Large intestine (tissue), 12 donors: Measurements from ENCODE around the gene NIPAL1. TPM values are rescaled to one million over a fixed set of nuclear protein-coding genes. Genes with fewer than 3 reads are reported as not detected.
A peak's percentile ranks its signal among the peaks of the same experiment; 100 is the strongest.
"Not testable (repeated sequence)": the region's sequence is repeated elsewhere in the genome, so short reads cannot be mapped to it uniquely, and the experiment has no call there.

Experiments
- DNase-seq, 2 donors: peaks; one replicate each; pipeline versions ENCODE4 v3.0.0 to v3.0.0-alpha.2; 2013
- H3K27ac ChIP-seq: one replicate; pipeline ENCODE4 v1.5.1; 2013; ENCODE audit warnings: low read length
- H3K27me3 ChIP-seq: 2 replicates; pipeline ENCODE4 v1.6.1; 2013; ENCODE audit warnings: low read length; ENCODE audit not compliant: control insufficient read depth, insufficient read depth
- H3K36me3 ChIP-seq: 2 replicates; pipeline ENCODE4 v1.6.1; 2013; ENCODE audit warnings: low read length; ENCODE audit not compliant: control insufficient read depth, insufficient read depth
- H3K4me1 ChIP-seq: one replicate; pipeline ENCODE4 v1.6.1; 2013; ENCODE audit warnings: low read length; ENCODE audit not compliant: control insufficient read depth, insufficient read depth
- H3K4me3 ChIP-seq: one replicate; pipeline ENCODE4 v1.5.1; 2013; ENCODE audit warnings: low read length
- H3K9me3 ChIP-seq: one replicate; pipeline ENCODE4 v1.6.1; 2013; ENCODE audit warnings: mild to moderate bottlenecking, low read depth, low read length, moderate library complexity; ENCODE audit not compliant: control insufficient read depth
- WGBS: methylation state at CpG from one replicate; pipeline ENCODE4 v1.1.5; 2013; ENCODE audit warnings: low lambda C conversion rate; ENCODE audit not compliant: insufficient coverage; 5-methylcytosine and 5-hydroxymethylcytosine counted together
- long read RNA-seq, 11 donors: transcript quantifications; one replicate each; lab custom pipeline, GENCODE V29; 2026
- polyA plus RNA-seq: library from polyadenylated mRNA; unstranded; fragments of 120-200 nt; gene quantifications from one replicate; pipeline ENCODE4 v1.2.1, GENCODE V29; 2013

The NIPAL1 gene
- 30.7 TPM for polyA plus RNA-seq
- long read RNA-seq, donor 1, full-length matches to known transcripts, result 6 of 6 reads
- long read RNA-seq, donor 1, partial matches to known transcripts, result 0 of 6 reads
- long read RNA-seq, donor 1, other reads (novel, unspliced or antisense), result 0 of 6 reads
- long read RNA-seq, donor 2, full-length matches to known transcripts, result 9 of 15 reads
- long read RNA-seq, donor 2, partial matches to known transcripts, result 6 of 15 reads
- long read RNA-seq, donor 2, other reads (novel, unspliced or antisense), result 0 of 15 reads
- long read RNA-seq, donor 3, full-length matches to known transcripts, result 14 of 14 reads
- long read RNA-seq, donor 3, partial matches to known transcripts, result 0 of 14 reads
- long read RNA-seq, donor 3, other reads (novel, unspliced or antisense), result 0 of 14 reads
- long read RNA-seq, donor 4, result 0 reads
- long read RNA-seq, donor 5, full-length matches to known transcripts, result 4 of 4 reads
- long read RNA-seq, donor 5, partial matches to known transcripts, result 0 of 4 reads
- long read RNA-seq, donor 5, other reads (novel, unspliced or antisense), result 0 of 4 reads
- long read RNA-seq, donor 6, full-length matches to known transcripts, result 4 of 4 reads
- long read RNA-seq, donor 6, partial matches to known transcripts, result 0 of 4 reads
- long read RNA-seq, donor 6, other reads (novel, unspliced or antisense), result 0 of 4 reads
- long read RNA-seq, donor 7, full-length matches to known transcripts, result 4 of 4 reads
- long read RNA-seq, donor 7, partial matches to known transcripts, result 0 of 4 reads
- long read RNA-seq, donor 7, other reads (novel, unspliced or antisense), result 0 of 4 reads
- long read RNA-seq, donor 8, full-length matches to known transcripts, result 7 of 13 reads
- long read RNA-seq, donor 8, partial matches to known transcripts, result 6 of 13 reads
- long read RNA-seq, donor 8, other reads (novel, unspliced or antisense), result 0 of 13 reads
- long read RNA-seq, donor 9, full-length matches to known transcripts, result 4 of 4 reads
- long read RNA-seq, donor 9, partial matches to known transcripts, result 0 of 4 reads
- long read RNA-seq, donor 9, other reads (novel, unspliced or antisense), result 0 of 4 reads
- long read RNA-seq, donor 10, full-length matches to known transcripts, result 9 of 9 reads
- long read RNA-seq, donor 10, partial matches to known transcripts, result 0 of 9 reads
- long read RNA-seq, donor 10, other reads (novel, unspliced or antisense), result 0 of 9 reads
- long read RNA-seq, donor 11, full-length matches to known transcripts, result 5 of 5 reads
- long read RNA-seq, donor 11, partial matches to known transcripts, result 0 of 5 reads
- long read RNA-seq, donor 11, other reads (novel, unspliced or antisense), result 0 of 5 reads

DNA sequence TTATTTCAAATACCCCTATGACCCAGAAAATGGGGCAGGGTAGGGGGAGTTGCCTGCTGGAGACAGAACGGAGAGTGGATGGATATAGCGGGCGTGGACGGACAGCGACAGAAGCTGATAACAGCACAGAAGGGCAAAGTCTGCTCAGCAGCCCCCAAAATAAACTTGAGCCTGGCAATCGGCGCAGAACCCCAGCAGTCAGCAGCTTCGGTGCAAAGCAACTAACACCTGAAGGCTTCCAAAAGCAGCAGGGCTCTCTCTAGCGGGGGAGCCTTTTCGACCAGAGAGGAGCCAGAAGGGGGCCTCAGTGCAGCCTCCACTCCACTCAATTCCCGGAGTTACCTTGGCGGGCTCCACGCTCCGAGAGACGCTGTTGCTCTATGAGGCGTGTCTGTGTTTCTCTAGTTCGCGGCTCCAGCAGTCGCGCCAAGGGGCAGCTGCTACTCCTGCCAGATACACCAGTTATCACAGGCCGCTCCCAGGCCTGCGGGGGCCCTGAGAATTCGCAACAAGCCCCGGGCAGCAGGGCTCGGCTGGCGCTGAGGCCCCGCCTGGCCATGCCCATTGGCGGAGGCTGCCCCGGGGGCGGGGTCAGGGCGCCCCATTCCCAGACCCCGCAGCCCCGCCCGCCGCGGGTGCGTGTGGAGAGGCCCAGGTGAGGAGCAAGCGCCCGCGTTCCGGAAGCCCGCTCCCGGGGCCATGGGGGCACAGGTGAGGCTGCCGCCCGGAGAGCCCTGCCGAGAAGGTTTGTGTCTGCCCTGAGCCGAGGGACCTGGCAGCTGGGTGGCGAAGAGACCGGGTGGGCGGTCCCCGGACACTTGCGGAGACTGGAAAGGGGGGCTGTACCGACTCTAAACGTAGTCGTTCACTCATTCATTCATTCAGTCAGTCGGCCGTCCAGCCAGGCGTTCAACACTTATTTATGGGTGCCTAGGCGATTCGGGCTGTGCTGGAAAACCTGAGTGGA, at the start of gene NIPAL1, which contains the start of gene CNGA1:
TSS of gene NIPAL1 (plus strand) at position 632 of the 967 bp plus-strand sequence. CDS start at position 700, 68 bp downstream.
TSS of gene CNGA1 (minus strand) at position 541 of the 967 bp plus-strand sequence. CDS start 63,992 bp downstream, outside the sequence.
- H3K27me3 ChIP-seq, result peaks cover 3% of the 10 kb centered on the region
- H3K9me3 ChIP-seq, result no peaks in the 10 kb centered on the region
- H3K4me1 ChIP-seq, result peaks cover 23% of the 10 kb centered on the region
- peak; percentile 95 to 98 for DNase-seq
- peak within 1 kb of the TSS; percentile 94 for H3K4me3 ChIP-seq
- peak within 1 kb of the TSS; percentile 99 for H3K27ac ChIP-seq
- no peaks in the 10 kb centered on the region for H3K36me3 ChIP-seq
- WGBS, result no CpG with 5 or more reads among the region's 60 CpGs

DNA sequence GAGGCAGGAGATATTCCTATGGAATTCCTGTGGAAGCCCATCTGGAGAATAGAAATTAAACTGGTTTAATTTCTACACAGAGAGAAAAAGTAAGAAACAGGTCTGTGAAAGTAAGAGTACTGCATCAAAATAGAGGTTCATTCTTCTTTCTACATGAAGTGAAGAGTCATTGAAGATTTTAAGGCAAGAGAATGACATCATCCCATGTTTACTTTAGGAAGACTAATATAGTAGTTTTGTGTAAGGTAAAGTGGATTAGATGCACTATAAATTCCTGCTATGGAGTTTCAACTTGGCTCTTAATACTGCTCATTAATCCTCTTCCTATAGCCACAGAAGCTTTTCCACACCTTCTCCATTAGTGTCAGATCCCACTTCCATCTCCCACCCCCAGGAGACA, 47.7 kb upstream of the NIPAL1 start:
- H3K4me3 ChIP-seq, result no peak overlapping the region
- H3K36me3 ChIP-seq, result no peaks in the 10 kb centered on the region
- no peak for DNase-seq
- no peaks in the 10 kb centered on the region for H3K9me3 ChIP-seq
- H3K27ac ChIP-seq, result no peak overlapping the region
- H3K4me1 ChIP-seq, result no peaks in the 10 kb centered on the region
- no peaks in the 10 kb centered on the region for H3K27me3 ChIP-seq

DNA sequence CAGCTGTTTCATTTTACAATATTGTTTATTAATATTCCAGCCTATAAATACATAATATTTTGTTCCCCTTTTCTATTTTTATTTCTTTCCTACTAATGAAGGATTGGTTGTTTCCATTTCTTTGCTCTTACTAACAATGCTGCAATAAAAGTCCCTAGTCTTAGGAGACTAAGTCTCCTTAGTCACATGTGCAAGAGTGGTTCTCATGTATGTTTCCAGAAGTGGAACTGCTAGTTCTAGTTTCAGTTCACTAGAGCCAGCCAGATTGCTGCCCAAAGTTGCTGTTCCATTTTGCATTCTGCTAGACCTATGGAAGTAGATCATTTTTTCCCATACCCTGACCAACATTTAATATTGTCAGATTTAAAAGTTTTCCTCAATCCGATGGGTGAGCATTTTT, 44.4 kb upstream of the NIPAL1 start:
- H3K4me3 ChIP-seq, result no peak overlapping the region
- H3K36me3 ChIP-seq, result no peaks in the 10 kb centered on the region
- H3K27ac ChIP-seq, result no peak overlapping the region
- DNase-seq, result no peak
- WGBS, result no CpG with 5 or more reads among the region's 1 CpG
- H3K9me3 ChIP-seq, result no peaks in the 10 kb centered on the region
- H3K4me1 ChIP-seq, result no peaks in the 10 kb centered on the region
- no peaks in the 10 kb centered on the region for H3K27me3 ChIP-seq

DNA sequence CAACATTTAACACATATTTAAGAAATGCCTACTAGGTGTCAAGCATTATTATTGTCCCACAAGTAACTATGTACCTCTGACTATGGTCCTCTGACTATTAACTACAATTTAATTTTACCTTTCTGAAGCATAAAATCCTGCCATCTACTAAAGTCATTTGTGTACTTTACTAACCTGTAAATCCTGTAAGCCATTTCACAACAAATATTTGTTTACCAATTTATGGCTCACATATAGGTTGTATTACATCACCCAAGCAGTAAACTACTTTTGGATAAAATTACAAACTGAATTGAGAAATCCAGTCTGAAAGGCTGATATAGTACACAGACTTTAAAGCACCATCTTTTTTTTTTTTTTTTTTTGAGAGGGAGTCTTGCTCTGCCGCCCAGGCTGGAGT, 43.9 kb upstream of the NIPAL1 start:
- Histone ChIP-seq H3K4me3 (no peak overlapping the region), H3K36me3 (no peaks in the 10 kb centered on the region), H3K9me3 (no peaks in the 10 kb centered on the region), H3K4me1 (no peaks in the 10 kb centered on the region), H3K27ac (no peak overlapping the region), H3K27me3 (no peaks in the 10 kb centered on the region)
- DNase-seq, result no peak
- WGBS, result no CpG with 5 or more reads among the region's 1 CpG

DNA sequence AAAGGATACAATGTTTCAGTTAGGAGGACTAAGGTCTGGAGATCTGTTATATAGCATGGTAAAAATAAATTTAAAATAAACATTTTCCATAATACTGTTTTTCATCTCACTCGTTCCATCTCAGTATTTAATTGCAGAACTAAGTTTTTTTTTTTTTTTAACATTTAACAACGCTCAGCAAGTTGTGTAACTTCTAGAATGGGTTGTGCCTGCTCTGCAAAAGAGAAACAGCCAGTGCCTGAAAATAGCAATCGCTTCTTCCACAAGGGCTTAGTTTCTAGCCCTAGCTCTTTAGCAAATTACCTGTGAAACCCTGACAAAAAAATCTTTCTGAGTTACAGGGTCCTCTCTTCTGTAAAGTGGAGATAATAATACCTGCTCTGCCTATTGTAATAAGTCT, 42.0 kb upstream of the NIPAL1 start:
- Histone ChIP-seq H3K27me3 (no peaks in the 10 kb centered on the region), H3K27ac (no peak overlapping the region), H3K4me3 (no peak overlapping the region), H3K36me3 (no peaks in the 10 kb centered on the region), H3K4me1 (no peaks in the 10 kb centered on the region), H3K9me3 (no peaks in the 10 kb centered on the region)
- DNase-seq, result no peak
- WGBS, result 63% methylated on average over 1 of the region's 3 CpGs

DNA sequence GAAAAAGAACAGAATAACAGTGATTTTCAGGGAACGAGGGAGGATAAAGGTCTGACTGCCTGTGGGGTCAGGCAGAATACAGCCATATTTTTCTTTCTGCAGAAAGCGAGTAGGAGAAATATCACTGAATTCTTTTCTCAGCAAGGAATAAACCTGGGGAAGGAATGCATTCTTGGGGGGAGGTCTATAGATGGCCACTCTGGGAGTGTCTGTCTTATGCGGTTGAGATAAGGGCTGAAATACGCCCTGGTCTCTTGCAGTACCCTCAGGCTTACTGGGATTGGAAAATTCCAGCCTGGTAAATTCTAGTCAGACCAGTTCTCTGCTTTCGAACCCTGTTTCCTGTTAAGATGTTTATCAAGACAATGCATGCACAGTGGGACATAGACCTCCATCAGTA, 26.4 kb upstream of the NIPAL1 start:
- peaks cover 14% of the 10 kb centered on the region for H3K9me3 ChIP-seq
- no peaks in the 10 kb centered on the region for H3K36me3 ChIP-seq
- no peaks in the 10 kb centered on the region for H3K4me1 ChIP-seq
- no peak overlapping the region for H3K27ac ChIP-seq
- no peak overlapping the region for H3K4me3 ChIP-seq
- DNase-seq, result no peak
- WGBS, result 100% methylated on average over 1 of the region's 5 CpGs
- no peaks in the 10 kb centered on the region for H3K27me3 ChIP-seq

DNA sequence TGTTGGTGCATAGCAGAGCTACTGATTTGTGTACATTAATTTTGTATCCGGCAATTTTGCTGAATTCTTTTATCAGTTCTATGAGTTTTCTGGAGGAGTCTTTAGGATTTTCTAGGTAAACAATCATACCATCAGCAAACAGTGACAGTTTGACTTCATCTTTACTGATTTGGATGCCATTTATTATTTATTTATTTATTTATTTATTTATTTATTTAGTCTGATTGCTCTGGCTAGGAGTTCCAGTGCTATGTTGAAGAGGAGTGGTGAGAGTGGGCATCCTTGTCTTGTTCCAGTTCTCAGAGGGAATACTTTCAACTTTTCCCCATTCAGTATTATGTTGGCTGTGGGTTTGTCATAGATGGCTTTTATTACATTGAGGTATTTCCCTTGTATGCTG, 24.1 kb upstream of the NIPAL1 start:
- H3K36me3 ChIP-seq, H3K4me1 ChIP-seq, H3K27me3 ChIP-seq, H3K27ac ChIP-seq, DNase-seq, H3K4me3 ChIP-seq: not testable (repeated sequence)
- 100% methylated on average over 1 of the region's 1 CpG for whole genome bisulfite sequencing
- peaks cover 28% of the 10 kb centered on the region for H3K9me3 ChIP-seq

DNA sequence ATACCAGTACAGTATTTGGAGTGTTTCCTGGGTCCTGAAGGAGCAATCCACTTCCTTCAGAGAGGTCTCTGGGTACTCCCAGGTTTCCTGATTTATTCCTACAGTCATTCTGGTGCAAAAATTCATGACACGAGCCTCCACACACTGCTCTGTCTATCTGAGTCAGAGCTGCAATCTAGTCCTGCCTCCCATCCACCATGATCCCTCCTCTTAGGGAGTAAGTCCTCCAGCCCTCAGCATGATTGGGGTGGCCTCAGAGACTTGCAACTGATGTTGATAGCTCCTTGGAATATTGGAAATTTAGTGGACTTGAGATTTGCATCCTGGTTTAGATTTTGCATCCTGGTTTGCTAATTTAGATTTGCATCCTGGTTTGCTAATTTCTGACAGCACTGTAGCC, 20.6 kb upstream of the NIPAL1 start:
- WGBS, result no CpG with 5 or more reads among the region's 1 CpG
- H3K36me3 ChIP-seq, result peaks cover 6% of the 10 kb centered on the region
- no peak overlapping the region for H3K27ac ChIP-seq
- DNase-seq, result no peak
- H3K27me3 ChIP-seq, result no peaks in the 10 kb centered on the region
- H3K9me3 ChIP-seq, result peaks cover 34% of the 10 kb centered on the region
- H3K4me1 ChIP-seq, result no peaks in the 10 kb centered on the region
- H3K4me3 ChIP-seq, result no peak overlapping the region

DNA sequence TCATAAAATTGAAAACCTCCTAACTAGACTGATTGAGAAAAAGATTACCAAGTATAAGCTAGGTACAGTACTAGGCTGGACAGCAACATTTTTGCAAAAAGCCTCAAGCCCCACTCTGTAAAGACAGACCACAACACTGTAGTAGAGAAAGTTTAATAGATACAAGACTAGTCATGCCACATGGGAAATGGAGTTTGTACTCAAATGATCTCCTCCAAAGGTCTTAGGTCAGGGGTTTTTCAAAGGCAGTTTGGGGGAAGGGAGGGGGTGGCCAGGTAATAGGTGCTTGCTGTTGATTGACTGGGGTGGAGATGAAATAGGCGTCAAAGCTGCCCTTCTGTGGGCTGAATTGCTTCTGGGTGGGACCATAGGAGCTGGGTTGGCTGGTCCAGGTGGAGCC, 14.3 kb upstream of the NIPAL1 start:
- Histone ChIP-seq H3K27ac (no peak overlapping the region), H3K27me3 (no peaks in the 10 kb centered on the region), H3K4me3 (no peak overlapping the region), H3K9me3 (peaks cover 21% of the 10 kb centered on the region), H3K4me1 (no peaks in the 10 kb centered on the region), H3K36me3 (peaks cover 8% of the 10 kb centered on the region)
- DNase-seq, result no peak
- no CpG with 5 or more reads among the region's 1 CpG for WGBS
